Measurements from ENCODE around the gene RAB44. TPM values are rescaled to one million over a fixed set of nuclear protein-coding genes. Genes with fewer than 3 reads are reported as not detected.
A peak's percentile ranks its signal among the peaks of the same experiment; 100 is the strongest.

RAB44 gene
- total and polyA plus RNA-seq, 2 of the 13 experiments (the other 11 are each of a cell fraction or from before 2014, with no cell fraction given) = not detected

GRCh38 chr6:36676141-36677058 lies 21.2 kb upstream of the RAB44 start (continued):
- TF ChIP-seq TEAD3 (CRISPR knock-in tag; optimal IDR thresholded peaks at IDR 0.05; ENCODE audit: borderline replicate concordance) = peak; percentile 69
- 0 out of 2 replicates have a peak, but pooled peaks have one; percentile 16 for TF ChIP-seq ZKSCAN8 (CRISPR knock-in tag; IDR thresholded peaks at IDR 0.05; ENCODE audit: borderline replicate concordance)
- no peak for TF ChIP-seq ARNT (IDR thresholded peaks at IDR 0.05)
- TF ChIP-seq ZNF607 (CRISPR knock-in tag; IDR thresholded peaks at IDR 0.05; ENCODE audit: borderline replicate concordance) = 0 out of 2 replicates have a peak, but pooled peaks have one; percentile 83
- 0 out of 2 replicates have a peak, but pooled peaks have one; percentile 4 for TF ChIP-seq ZNF280D (CRISPR knock-in tag; IDR thresholded peaks at IDR 0.05)
- TF ChIP-seq EHMT2 (IDR thresholded peaks at IDR 0.05; ENCODE audit: borderline replicate concordance, low read depth, low read length) = no peak
- TF ChIP-seq, protein P1, sequence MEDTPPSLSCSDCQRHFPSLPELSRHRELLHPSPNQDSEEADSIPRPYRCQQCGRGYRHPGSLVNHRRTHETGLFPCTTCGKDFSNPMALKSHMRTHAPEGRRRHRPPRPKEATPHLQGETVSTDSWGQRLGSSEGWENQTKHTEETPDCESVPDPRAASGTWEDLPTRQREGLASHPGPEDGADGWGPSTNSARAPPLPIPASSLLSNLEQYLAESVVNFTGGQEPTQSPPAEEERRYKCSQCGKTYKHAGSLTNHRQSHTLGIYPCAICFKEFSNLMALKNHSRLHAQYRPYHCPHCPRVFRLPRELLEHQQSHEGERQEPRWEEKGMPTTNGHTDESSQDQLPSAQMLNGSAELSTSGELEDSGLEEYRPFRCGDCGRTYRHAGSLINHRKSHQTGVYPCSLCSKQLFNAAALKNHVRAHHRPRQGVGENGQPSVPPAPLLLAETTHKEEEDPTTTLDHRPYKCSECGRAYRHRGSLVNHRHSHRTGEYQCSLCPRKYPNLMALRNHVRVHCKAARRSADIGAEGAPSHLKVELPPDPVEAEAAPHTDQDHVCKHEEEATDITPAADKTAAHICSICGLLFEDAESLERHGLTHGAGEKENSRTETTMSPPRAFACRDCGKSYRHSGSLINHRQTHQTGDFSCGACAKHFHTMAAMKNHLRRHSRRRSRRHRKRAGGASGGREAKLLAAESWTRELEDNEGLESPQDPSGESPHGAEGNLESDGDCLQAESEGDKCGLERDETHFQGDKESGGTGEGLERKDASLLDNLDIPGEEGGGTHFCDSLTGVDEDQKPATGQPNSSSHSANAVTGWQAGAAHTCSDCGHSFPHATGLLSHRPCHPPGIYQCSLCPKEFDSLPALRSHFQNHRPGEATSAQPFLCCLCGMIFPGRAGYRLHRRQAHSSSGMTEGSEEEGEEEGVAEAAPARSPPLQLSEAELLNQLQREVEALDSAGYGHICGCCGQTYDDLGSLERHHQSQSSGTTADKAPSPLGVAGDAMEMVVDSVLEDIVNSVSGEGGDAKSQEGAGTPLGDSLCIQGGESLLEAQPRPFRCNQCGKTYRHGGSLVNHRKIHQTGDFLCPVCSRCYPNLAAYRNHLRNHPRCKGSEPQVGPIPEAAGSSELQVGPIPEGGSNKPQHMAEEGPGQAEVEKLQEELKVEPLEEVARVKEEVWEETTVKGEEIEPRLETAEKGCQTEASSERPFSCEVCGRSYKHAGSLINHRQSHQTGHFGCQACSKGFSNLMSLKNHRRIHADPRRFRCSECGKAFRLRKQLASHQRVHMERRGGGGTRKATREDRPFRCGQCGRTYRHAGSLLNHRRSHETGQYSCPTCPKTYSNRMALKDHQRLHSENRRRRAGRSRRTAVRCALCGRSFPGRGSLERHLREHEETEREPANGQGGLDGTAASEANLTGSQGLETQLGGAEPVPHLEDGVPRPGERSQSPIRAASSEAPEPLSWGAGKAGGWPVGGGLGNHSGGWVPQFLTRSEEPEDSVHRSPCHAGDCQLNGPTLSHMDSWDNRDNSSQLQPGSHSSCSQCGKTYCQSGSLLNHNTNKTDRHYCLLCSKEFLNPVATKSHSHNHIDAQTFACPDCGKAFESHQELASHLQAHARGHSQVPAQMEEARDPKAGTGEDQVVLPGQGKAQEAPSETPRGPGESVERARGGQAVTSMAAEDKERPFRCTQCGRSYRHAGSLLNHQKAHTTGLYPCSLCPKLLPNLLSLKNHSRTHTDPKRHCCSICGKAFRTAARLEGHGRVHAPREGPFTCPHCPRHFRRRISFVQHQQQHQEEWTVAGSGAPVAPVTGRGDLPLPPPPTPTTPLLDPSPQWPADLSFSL (CRISPR knock-in tag; IDR thresholded peaks at IDR 0.05) = peak; percentile 45; the same call in 1 of the 2 replicates
- no peak for TF ChIP-seq ZNF235 (CRISPR knock-in tag; IDR thresholded peaks at IDR 0.05; ENCODE audit: borderline replicate concordance)
- TF ChIP-seq ZNF292 (CRISPR knock-in tag; IDR thresholded peaks at IDR 0.05; ENCODE audit: borderline replicate concordance, low read depth) = peak; percentile 88; the same call in 1 of the 2 replicates
- 0 out of 2 replicates have a peak, but pooled peaks have one; percentile 24 for TF ChIP-seq ZSCAN9 (CRISPR knock-in tag; IDR thresholded peaks at IDR 0.05; ENCODE audit: borderline replicate concordance)
- no peak for TF ChIP-seq PRPF4 (IDR thresholded peaks at IDR 0.05; ENCODE audit: low read depth, low read length, poor library complexity, severe bottlenecking)
- no peak for TF ChIP-seq ZNF496 (CRISPR knock-in tag; IDR thresholded peaks at IDR 0.05; ENCODE audit: insufficient replicate concordance)
- peak; percentile 90; the same call in 1 of the 2 replicates for TF ChIP-seq AFF4 (CRISPR knock-in tag; IDR thresholded peaks at IDR 0.05)
